IgD-negative memory B cell (primary cell): ENCODE data around the gene TENT5C. TPM values are rescaled to one million over a fixed set of nuclear protein-coding genes. Genes with fewer than 3 reads are reported as not detected.
A peak's percentile ranks its signal among the peaks of the same experiment; 100 is the strongest.

Source experiments
- H3K27ac Mint-ChIP-seq, 3 donors: one replicate each; pipeline ENCODE4 v1.8.0; 2020 to 2022; ENCODE audit warnings: mild to moderate bottlenecking in 3 of 3, mixed read lengths in 3 of 3, moderate library complexity in 1 of 3
- H3K27me3 Mint-ChIP-seq: one replicate; pipeline ENCODE4 v1.8.0; 2021; ENCODE audit warnings: mixed read lengths
- H3K36me3 Mint-ChIP-seq: one replicate; pipeline ENCODE4 v1.8.0; 2020; ENCODE audit warnings: mild to moderate bottlenecking, mixed read lengths
- H3K4me1 Mint-ChIP-seq, 3 donors: one replicate each; pipeline ENCODE4 v1.8.0; 2020 to 2022; ENCODE audit warnings: mixed read lengths in 3 of 3, mild to moderate bottlenecking in 1 of 3
- H3K4me3 Mint-ChIP-seq, 4 donors: one replicate each; pipeline ENCODE4 v1.8.0; 2020 to 2022; ENCODE audit warnings: mild to moderate bottlenecking in 4 of 4, mixed read lengths in 4 of 4, moderate library complexity in 3 of 4
- H3K9me3 Mint-ChIP-seq, 3 donors: one replicate each; pipeline ENCODE4 v1.8.0; 2020 to 2021; ENCODE audit warnings: mixed read lengths in 3 of 3, mild to moderate bottlenecking in 1 of 3
- polyA plus RNA-seq: library from polyadenylated mRNA; unstranded; fragments of 300-500 nt; fragmentation: Illumina TruSeq; gene quantifications from one replicate; pipeline ENCODE4 v1.2.3, GENCODE V29; 2021

TENT5C gene
- polyA plus RNA-seq, 1 donor from 2014 or later, result 33.4 TPM

DNA sequence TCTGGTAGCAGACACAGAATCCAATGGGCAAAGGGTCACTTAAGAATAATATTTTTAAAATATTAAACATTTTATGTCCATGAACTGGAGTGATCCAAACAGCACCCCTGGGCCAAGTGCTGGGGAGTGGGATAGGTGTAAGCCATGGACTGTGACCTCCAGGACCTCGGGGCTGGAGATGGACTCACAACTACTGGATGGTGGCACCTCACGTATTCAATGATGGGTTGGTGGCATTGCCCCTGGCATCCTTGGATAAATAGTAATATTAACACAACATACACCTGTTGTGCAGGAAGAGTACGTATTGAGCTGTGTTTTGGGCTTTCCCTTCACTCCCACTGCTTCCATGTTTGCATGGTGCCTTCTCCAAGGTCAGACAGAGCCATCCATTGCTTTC, 39.3 kb upstream of the TENT5C start:
- H3K9me3 Mint-ChIP-seq, result no peaks in the 10 kb centered on the region
- H3K4me1 Mint-ChIP-seq, result peaks cover 6 to 11% (median 7%) of the 10 kb centered on the region in 3 donors
- no peaks in the 10 kb centered on the region for H3K36me3 Mint-ChIP-seq
- no peak overlapping the region for H3K27ac Mint-ChIP-seq
- no peaks in the 10 kb centered on the region for H3K27me3 Mint-ChIP-seq
- no peak overlapping the region for H3K4me3 Mint-ChIP-seq

DNA sequence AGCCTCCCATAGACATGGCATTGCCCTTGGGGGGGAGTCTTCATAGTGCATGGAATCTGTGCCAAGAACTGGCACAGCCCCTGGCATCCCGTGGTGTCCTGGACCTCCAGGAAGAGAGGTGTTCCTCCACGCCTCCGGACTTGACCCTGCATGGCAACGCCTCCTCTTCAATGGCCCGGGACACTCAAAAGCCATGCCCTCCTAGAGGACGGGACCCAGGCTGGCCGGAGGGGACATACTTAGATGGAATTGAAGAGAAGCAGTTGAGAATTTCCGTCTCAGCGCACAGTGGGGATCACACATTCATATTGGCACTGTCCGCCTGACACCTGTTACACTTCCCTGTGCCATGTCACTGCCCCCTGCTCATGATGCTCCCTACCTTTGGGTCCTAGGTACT, 38.4 kb upstream of the TENT5C start:
- H3K27ac Mint-ChIP-seq, result no peak overlapping the region
- H3K36me3 Mint-ChIP-seq, result no peaks in the 10 kb centered on the region
- peaks cover 9 to 17% (median 13%) of the 10 kb centered on the region in 3 donors for H3K4me1 Mint-ChIP-seq
- no peaks in the 10 kb centered on the region for H3K27me3 Mint-ChIP-seq
- no peak overlapping the region for H3K4me3 Mint-ChIP-seq
- no peaks in the 10 kb centered on the region for H3K9me3 Mint-ChIP-seq

DNA sequence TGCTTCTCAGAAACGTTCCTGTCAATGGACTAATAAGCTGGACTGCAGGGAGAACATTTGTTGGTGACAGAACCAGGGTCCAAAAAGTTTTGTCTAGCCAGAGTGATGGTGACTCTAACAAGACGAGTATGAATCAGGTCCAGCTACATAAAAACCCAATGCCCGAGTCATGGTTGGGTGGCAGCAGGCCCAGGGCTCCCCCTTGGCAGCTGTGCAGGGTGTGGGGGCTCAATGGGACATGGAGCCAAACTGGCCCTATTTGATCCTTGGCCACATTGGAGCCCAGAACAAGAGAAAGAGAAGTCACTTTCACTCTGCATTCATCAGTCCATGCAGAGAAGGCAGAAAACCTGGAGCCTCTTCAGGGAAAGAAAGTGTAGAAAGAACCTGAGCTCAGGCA, 37.9 kb upstream of the TENT5C start:
- Mint-ChIP-seq H3K27ac (no peak overlapping the region), H3K27me3 (peaks cover 2% of the 10 kb centered on the region), H3K36me3 (no peaks in the 10 kb centered on the region), H3K4me1 (peaks cover 14 to 23% (median 18%) of the 10 kb centered on the region in 3 donors), H3K4me3 (no peak overlapping the region), H3K9me3 (no peaks in the 10 kb centered on the region)

DNA sequence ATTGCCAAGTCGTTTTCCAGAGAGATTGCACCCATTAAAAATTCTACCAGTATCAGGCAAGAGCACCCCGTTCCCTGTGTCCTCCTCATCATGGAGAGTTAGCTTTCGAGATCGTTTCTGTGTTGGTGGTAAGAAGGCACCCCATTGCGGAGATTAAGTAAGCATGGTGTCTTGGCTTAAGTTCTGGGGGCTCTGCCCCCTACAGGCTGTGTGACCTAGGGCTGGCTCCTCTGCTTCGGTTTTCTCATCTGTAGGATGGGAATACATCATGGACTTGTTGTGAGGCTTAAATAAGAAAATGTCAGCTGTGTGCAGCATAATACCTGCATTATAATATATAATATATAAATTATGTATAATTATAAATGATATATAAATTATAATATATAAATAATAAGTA, 36.8 kb upstream of the TENT5C start:
- peak overlapping the region in 1 of 3 donors; percentile 59 for H3K27ac Mint-ChIP-seq
- no peaks in the 10 kb centered on the region for H3K9me3 Mint-ChIP-seq
- H3K27me3 Mint-ChIP-seq, result peaks cover 2% of the 10 kb centered on the region
- H3K4me3 Mint-ChIP-seq, result no peak overlapping the region
- H3K4me1 Mint-ChIP-seq, result peaks cover 14 to 25% (median 18%) of the 10 kb centered on the region in 3 donors
- no peaks in the 10 kb centered on the region for H3K36me3 Mint-ChIP-seq

DNA sequence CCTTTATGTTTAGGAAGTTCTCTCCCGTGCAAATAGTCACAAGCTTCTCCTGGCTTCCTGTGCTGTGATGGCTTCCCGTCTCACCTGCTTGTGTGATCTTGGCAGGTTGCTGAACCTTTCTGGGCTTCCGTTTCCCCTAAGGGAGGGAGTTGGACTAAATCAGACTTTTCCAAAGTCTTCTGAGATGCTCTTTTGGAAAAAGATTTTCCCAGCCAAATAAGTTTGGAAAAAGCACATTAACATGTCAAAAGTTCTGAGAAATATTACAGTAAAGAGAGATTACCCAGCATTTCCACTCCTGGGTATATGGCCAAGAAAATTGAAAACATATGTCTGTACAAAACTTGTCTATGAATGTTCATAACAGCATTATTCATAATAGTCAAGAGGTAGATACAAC, 36.0 kb upstream of the TENT5C start:
- H3K4me3 Mint-ChIP-seq, result no peak overlapping the region
- peaks cover 11 to 23% (median 15%) of the 10 kb centered on the region in 3 donors for H3K4me1 Mint-ChIP-seq
- H3K36me3 Mint-ChIP-seq, result no peaks in the 10 kb centered on the region
- H3K27ac Mint-ChIP-seq, result no peak overlapping the region
- no peaks in the 10 kb centered on the region for H3K9me3 Mint-ChIP-seq
- H3K27me3 Mint-ChIP-seq, result peaks cover 2% of the 10 kb centered on the region

DNA sequence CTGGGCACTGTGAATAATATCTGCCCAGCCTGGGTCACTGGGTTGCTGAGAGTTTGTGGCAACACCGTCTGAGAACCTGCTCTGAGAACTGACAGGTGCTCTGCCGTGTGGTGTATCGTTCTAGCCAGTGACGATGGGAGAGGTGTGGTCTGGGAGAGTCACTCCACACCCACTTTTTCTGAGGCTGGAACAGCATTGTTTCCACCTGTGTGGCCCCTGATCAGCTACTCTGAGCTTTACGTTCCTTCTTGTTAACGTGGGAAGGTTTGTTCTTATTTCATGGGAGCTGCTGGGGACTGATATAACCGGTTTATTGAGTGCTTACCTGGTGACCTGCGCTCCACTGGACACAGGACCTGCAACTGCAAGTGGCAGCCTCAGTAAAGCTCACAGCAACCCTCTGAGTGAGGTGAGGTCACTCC, 34.8 kb upstream of the TENT5C start:
- H3K4me3 Mint-ChIP-seq, result peak overlapping the region in 1 of 4 donors; percentile 85
- H3K27ac Mint-ChIP-seq, result no peak overlapping the region
- peaks cover 2% of the 10 kb centered on the region for H3K27me3 Mint-ChIP-seq
- H3K4me1 Mint-ChIP-seq, result peaks cover 10 to 23% (median 15%) of the 10 kb centered on the region in 3 donors
- H3K36me3 Mint-ChIP-seq, result no peaks in the 10 kb centered on the region
- H3K9me3 Mint-ChIP-seq, result no peaks in the 10 kb centered on the region

DNA sequence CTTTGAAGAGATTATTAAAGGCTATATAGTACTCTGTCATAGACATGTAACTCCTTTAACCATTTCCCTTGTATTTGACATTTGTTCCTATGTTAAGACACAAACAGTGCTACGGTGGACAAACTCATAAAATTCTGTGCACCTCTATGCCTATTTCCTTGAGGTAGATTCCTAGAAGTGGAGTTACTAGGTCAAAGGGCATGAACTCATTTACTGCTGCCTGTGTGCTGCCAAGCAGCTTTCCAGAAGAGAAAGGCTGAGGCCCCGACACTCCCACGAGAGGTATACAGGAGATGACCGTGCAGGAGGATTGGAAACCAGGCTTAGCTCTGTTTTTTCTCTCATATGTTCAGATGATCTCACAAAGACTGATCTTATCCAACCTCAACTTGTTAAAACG, 34.4 kb upstream of the TENT5C start:
- H3K9me3 Mint-ChIP-seq, result no peaks in the 10 kb centered on the region
- no peaks in the 10 kb centered on the region for H3K36me3 Mint-ChIP-seq
- H3K4me1 Mint-ChIP-seq, result peaks cover 10 to 23% (median 15%) of the 10 kb centered on the region in 3 donors
- H3K4me3 Mint-ChIP-seq, result no peak overlapping the region
- peaks cover 2% of the 10 kb centered on the region for H3K27me3 Mint-ChIP-seq
- peak overlapping the region in 2 of 3 donors; percentile 22 to 33 for H3K27ac Mint-ChIP-seq

DNA sequence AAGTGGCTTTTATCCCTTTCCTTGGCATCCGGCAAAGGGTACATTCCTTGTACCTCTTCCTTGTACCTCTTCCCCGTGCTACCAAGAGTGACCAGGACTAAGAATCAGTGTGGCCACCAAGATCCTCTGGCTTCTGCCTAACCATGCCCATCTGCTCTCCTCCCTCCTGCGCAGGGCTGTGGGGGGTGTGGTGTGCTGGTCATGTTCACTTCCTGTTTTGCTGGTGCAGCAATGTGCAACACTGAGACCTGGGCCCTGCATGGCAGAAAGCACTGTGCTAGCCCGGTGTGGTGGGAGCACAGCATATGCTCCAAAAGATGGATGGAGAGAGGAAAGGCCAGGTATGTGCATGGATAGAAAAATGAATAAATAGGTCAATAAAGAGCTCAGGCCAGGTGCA, 33.3 kb upstream of the TENT5C start:
- Mint-ChIP-seq H3K36me3 (no peaks in the 10 kb centered on the region), H3K9me3 (no peaks in the 10 kb centered on the region), H3K27ac (no peak overlapping the region), H3K4me1 (peaks cover 10 to 23% (median 15%) of the 10 kb centered on the region in 3 donors), H3K27me3 (peaks cover 2% of the 10 kb centered on the region), H3K4me3 (peak overlapping the region in 2 of 4 donors; percentile 61 to 71)

DNA sequence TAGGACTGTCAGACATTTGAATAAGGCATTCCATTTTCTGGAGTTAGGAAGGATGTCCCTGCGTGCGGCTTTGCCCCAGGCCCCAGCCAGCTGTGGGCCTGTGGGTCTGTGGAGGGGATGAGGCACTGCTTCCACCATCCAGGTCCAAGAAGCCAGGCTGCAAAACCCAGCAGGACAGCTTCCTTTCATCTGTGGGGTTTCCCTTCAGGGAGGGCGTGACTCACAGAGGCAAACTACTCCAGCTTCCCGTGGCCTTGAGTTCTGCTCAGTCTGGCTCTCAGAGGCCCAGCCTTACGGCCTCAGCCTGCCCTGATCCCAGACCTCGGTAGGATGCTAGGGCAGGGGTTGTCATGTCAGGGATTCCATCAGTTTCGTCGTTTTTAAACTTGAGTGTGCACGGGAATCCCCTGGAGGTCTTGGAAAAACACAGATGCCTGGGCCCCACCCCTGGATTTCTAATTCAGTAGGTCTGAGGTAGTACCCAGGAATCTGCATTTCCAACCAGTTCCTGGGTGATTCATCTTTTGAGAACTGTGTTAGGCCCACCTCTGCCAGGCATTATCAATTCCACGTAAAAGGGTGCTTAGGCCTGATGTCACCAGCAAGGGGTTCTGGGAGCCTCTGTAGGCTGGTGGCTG, 32.3 kb upstream of the TENT5C start:
- Mint-ChIP-seq H3K4me3 (peak overlapping the region in 1 of 4 donors; percentile 61), H3K27me3 (peaks cover 2% of the 10 kb centered on the region), H3K4me1 (peaks cover 10 to 23% (median 15%) of the 10 kb centered on the region in 3 donors), H3K36me3 (no peaks in the 10 kb centered on the region), H3K9me3 (no peaks in the 10 kb centered on the region), H3K27ac (no peak overlapping the region)

DNA sequence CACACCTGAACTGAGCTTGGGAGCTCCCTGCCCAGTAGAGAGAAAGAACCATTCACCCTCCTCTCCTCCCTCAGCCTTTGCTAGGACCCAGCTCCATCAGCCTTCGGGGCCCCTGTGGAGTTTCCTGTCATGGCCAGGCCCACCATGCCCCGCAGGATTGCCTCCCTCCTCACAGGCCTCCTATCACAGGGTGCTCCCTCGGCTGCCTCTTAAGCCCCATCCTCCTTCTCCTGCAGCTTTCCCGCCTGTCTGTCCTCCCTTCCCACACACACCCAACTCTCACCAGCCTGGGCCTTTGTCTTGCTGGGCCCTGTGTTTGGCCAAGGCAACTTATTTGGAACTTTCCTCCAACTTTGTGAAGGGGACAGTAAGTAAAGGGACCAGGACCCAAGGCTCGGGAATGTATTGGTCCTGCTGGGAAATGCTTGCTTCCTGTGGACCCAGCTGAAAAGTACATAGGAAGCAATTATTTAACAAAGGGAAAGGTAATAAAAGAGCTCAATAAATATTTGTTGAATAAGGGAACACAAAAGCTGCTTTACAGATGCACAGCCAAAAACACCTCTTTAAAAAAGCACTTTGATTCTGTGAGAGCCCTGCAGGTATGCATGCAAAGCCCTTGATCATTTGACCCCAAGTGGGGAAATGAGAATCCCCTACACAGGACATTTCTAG, 31.6 kb upstream of the TENT5C start:
- Mint-ChIP-seq H3K4me1 (peaks cover 10 to 23% (median 15%) of the 10 kb centered on the region in 3 donors), H3K27me3 (peaks cover 2% of the 10 kb centered on the region), H3K9me3 (no peaks in the 10 kb centered on the region), H3K27ac (no peak overlapping the region), H3K36me3 (no peaks in the 10 kb centered on the region), H3K4me3 (peak overlapping the region in 1 of 4 donors; percentile 47)

DNA sequence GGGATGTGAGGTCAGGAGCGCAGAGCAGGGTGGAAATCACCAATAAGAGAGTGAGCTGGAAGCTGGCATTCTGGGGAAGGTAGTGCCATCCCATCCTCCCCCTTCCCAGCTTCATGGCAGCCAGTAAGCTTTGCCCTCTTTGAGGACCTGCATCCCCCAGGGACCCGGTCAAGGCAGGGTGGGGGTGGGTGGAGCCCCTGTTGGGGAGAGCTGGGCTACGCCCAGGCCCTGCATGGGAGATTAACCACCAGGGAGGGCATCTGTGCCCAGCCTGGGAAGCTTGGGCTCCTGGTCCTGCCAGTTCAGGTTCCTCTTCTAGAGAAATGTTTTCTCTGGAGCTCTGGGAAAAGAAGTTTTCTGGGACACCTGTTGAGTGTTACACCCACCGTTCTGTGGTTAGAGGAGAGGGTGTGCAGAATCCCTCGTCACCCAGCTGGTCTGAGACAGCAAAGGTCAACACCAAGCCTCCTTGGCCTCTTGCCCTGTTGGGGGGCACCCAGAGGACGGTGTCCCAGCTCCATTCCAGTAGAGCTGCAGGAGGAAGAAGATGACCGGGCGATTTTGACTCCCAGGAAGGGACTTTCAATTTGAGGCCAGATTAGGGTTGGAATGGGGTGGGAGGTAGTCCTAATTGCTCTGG, 30.1 kb upstream of the TENT5C start:
- no peaks in the 10 kb centered on the region for H3K36me3 Mint-ChIP-seq
- H3K27ac Mint-ChIP-seq, result no peak overlapping the region
- H3K9me3 Mint-ChIP-seq, result no peaks in the 10 kb centered on the region
- no peak overlapping the region for H3K4me3 Mint-ChIP-seq
- H3K4me1 Mint-ChIP-seq, result peaks cover 10 to 23% (median 15%) of the 10 kb centered on the region in 3 donors
- peaks cover 2% of the 10 kb centered on the region for H3K27me3 Mint-ChIP-seq

DNA sequence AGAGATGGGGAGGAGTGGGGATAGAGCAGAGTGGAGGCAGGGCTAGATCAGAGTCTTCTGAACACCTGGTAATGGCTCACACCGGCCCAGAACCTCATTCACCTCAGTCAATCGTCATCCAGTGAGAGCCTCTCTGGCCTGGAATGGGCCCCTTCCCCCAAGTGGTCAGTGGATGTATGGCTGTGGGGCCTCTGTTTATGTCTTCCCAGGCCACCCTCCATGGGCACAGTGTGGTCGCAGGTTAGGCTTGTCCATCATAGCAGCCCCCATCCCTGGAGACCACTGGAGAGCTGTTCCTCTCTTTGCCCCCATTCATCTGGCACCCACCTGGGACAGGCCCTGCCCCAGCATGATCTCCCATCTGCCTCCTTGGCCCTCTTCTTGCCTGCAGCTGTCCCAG, 29.6 kb upstream of the TENT5C start:
- no peak overlapping the region for H3K4me3 Mint-ChIP-seq
- H3K4me1 Mint-ChIP-seq, result peaks cover 10 to 18% (median 15%) of the 10 kb centered on the region in 3 donors
- H3K36me3 Mint-ChIP-seq, result no peaks in the 10 kb centered on the region
- peaks cover 2% of the 10 kb centered on the region for H3K27me3 Mint-ChIP-seq
- H3K9me3 Mint-ChIP-seq, result no peaks in the 10 kb centered on the region
- peak overlapping the region in 1 of 3 donors; percentile 73 for H3K27ac Mint-ChIP-seq

DNA sequence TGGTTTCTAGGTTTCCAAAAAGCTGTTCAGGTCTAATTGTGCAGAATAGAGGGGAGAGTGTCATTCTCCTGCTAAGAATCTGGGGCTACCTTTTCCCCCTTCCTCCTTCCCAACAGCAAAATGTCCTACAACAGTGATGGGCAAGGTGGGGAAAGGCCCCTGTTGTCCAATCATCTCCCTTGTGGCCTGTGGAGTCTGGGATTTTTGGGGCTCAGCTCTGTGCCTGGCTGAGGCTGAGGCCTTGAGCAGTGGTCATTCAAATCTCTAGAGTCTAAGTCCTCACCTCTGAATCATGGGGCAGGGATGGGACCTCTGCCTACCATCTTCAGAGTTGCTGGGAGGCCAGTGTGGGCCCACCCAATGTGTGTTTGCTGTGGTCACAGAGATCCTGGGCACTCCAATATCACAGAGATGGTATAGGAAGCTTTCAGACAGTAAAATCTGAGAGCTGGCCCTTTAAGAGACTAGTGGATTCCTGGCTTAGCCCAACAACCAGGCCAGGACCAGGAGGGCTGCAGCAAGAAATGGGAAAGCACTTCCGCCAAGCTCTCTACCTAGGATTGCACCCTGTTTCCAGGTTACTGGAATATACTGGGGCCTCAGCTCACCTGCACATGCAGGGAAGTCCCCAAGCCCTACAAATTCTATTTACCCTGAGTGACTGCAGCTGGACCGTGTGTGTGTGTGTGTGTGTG, 28.5 kb upstream of the TENT5C start:
- Mint-ChIP-seq H3K4me3 (no peak overlapping the region), H3K27me3 (peaks cover 2% of the 10 kb centered on the region), H3K36me3 (no peaks in the 10 kb centered on the region), H3K9me3 (no peaks in the 10 kb centered on the region), H3K27ac (peak overlapping the region in 1 of 3 donors; percentile 84), H3K4me1 (peaks cover 5 to 9% (median 6%) of the 10 kb centered on the region in 3 donors)

DNA sequence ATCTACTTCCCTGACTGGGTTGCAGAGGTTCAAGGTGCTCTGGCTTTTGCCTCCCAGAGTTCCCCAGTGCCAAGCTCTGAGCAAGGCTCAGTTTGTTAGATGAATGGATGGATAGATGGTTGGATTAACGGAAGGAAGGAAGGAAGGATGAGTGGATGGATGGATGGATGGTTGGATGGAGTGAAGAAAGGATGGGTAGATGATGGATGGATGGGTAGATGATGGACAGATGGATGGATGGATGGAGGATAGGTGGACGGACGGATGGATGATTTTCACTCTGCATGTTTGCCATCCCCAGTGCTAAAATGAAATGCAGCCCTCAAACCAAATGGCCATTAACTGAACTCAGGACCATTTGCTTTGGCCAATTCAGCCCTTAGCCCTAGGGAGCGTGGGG, 27.4 kb upstream of the TENT5C start:
- Mint-ChIP-seq H3K9me3 (peaks cover 0 to 2% (median 0%) of the 10 kb centered on the region in 3 donors), H3K4me1 (no peaks in the 10 kb centered on the region), H3K27ac (peak overlapping the region in 1 of 3 donors; percentile 62), H3K4me3 (no peak overlapping the region), H3K36me3 (no peaks in the 10 kb centered on the region), H3K27me3 (no peaks in the 10 kb centered on the region)
